ENCODE data around the gene EPHX1.
"Not testable (repeated sequence)": the region's sequence is repeated elsewhere in the genome, so short reads cannot be mapped to it uniquely, and the experiment has no call there.

The EPHX1 gene

GRCh38 chr1:225809842-225810578 is at the start of gene EPHX1:
Gene EPHX1, plus strand, starts transcription at chr1:225810124. Its CDS starts 18,606 bp downstream, at chr1:225828730.
- DNase-seq (ENCODE audit: low spot score), result peak; percentile 98

- DNase-seq (ENCODE audit: low spot score), result no peak
These were observed 49.4 kb upstream of the EPHX1 start for GRCh38 chr1:225760531-225760930.

GRCh38 chr1:225761395-225761794 is 48.5 kb upstream of the EPHX1 start:
- not testable (repeated sequence) for DNase-seq (ENCODE audit: low spot score)

- no peak for DNase-seq (ENCODE audit: low spot score)
These were observed 47.9 kb upstream of the EPHX1 start for GRCh38 chr1:225762002-225762441.

GRCh38 chr1:225762444-225762843 is 47.5 kb upstream of the EPHX1 start:
- no peak for DNase-seq (ENCODE audit: low spot score)

GRCh38 chr1:225763716-225764548 is 46.0 kb upstream of the EPHX1 start:
- no peak for DNase-seq (ENCODE audit: low spot score)

- no peak for DNase-seq (ENCODE audit: low spot score)
These were observed 43.8 kb upstream of the EPHX1 start for GRCh38 chr1:225765982-225766674.

GRCh38 chr1:225766967-225767633 is 42.8 kb upstream of the EPHX1 start:
- DNase-seq (ENCODE audit: low spot score), result no peak

GRCh38 chr1:225767634-225768540 is 42.0 kb upstream of the EPHX1 start:
- peak; percentile 62 for DNase-seq (ENCODE audit: low spot score)

GRCh38 chr1:225768662-225769426 is 41.1 kb upstream of the EPHX1 start:
- peak; percentile 68 for DNase-seq (ENCODE audit: low spot score)

GRCh38 chr1:225769687-225770086 is 40.2 kb upstream of the EPHX1 start:
- no peak for DNase-seq (ENCODE audit: low spot score)

- DNase-seq (ENCODE audit: low spot score), result no peak
These were observed 39.2 kb upstream of the EPHX1 start for GRCh38 chr1:225770561-225771248.

GRCh38 chr1:225771661-225772322 is 38.1 kb upstream of the EPHX1 start:
- DNase-seq (ENCODE audit: low spot score), result no peak

GRCh38 chr1:225772323-225772768 is 37.6 kb upstream of the EPHX1 start:
- DNase-seq (ENCODE audit: low spot score), result peak; percentile 84

GRCh38 chr1:225772848-225773247 is 37.1 kb upstream of the EPHX1 start:
- DNase-seq (ENCODE audit: low spot score), result no peak

GRCh38 chr1:225774281-225775147 is 35.4 kb upstream of the EPHX1 start:
- no peak for DNase-seq (ENCODE audit: low spot score)

- no peak for DNase-seq (ENCODE audit: low spot score)
These were observed 33.6 kb upstream of the EPHX1 start for GRCh38 chr1:225776294-225776693.

- no peak for DNase-seq (ENCODE audit: low spot score)
These were observed 32.8 kb upstream of the EPHX1 start for GRCh38 chr1:225777058-225777582.
